ENCODE data around the gene SRP68. TPM values are rescaled to one million over a fixed set of nuclear protein-coding genes. Genes with fewer than 3 reads are reported as not detected.
A peak's percentile ranks its signal among the peaks of the same experiment; 100 is the strongest.

SRP68 gene
- total and polyA plus RNA-seq, 2 of the 4 experiments (the other 2 are of a cell fraction): 47.1 to 82.6 TPM

DNA sequence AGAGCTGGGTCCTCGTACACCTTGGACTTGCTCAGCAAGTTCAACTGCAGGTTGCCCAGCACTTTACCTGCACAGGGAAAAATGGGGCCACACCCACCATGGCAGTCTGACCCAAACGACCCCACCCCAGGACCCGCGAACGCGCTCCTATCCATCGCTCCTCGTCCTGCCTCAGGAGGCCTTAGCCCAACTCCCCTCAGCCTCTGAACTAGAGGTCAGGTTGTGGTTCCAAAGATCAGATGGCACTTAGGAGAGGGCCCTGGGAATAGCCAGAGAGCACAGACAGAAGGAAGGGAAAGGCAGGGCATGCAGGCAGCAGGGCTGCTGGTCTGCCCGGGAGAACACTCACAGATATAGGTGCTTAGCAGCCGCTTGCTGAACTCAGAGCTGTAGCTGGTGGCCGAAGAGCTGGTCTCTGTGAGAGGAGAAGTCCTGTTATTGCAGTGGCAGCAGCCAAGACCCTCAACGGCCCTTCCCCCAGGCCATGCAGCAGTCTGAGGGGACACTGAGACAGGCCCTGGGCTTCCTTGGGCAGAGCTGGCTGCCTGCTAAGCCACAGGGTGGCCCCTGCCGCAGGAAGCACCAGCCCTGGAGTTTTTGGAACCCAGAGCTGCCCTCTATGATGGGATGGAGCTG lies 13.5 kb upstream of the SRP68 start:
- H4K8ac ChIP-seq (ENCODE audit: low read depth in 2 of 2, low read length in 2 of 2): no peak overlapping the region
- H4K20me1 ChIP-seq (ENCODE audit: insufficient read depth, low read length): peaks cover 3% of the 10 kb centered on the region; the same call in 1 of the 2 replicates
- BruUV-seq (replicated peaks): no TSS peak
- H3K9me3 ChIP-seq (ENCODE audit: control insufficient read depth, insufficient read depth, low read length): no peaks in the 10 kb centered on the region
- no peak for TF ChIP-seq SMC3 (IDR thresholded peaks at IDR 0.05; ENCODE audit: low read depth, low read length)
- TF ChIP-seq BHLHE40 (IDR thresholded peaks at IDR 0.05; ENCODE audit: low read depth, low read length): no peak
- no peak for TF ChIP-seq MXI1 (IDR thresholded peaks at IDR 0.05; ENCODE audit: borderline replicate concordance, low read depth, low read length)
- TF ChIP-seq, protein P1, sequence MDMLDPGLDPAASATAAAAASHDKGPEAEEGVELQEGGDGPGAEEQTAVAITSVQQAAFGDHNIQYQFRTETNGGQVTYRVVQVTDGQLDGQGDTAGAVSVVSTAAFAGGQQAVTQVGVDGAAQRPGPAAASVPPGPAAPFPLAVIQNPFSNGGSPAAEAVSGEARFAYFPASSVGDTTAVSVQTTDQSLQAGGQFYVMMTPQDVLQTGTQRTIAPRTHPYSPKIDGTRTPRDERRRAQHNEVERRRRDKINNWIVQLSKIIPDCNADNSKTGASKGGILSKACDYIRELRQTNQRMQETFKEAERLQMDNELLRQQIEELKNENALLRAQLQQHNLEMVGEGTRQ (IDR thresholded peaks at IDR 0.05; ENCODE audit: low read depth, low read length): no peak
- TF ChIP-seq, protein P2, sequence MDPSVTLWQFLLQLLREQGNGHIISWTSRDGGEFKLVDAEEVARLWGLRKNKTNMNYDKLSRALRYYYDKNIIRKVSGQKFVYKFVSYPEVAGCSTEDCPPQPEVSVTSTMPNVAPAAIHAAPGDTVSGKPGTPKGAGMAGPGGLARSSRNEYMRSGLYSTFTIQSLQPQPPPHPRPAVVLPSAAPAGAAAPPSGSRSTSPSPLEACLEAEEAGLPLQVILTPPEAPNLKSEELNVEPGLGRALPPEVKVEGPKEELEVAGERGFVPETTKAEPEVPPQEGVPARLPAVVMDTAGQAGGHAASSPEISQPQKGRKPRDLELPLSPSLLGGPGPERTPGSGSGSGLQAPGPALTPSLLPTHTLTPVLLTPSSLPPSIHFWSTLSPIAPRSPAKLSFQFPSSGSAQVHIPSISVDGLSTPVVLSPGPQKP (IDR thresholded peaks at IDR 0.05; ENCODE audit: borderline replicate concordance, low read depth, low read length): no peak
- no peak for TF ChIP-seq MAFK (IDR thresholded peaks at IDR 0.05; ENCODE audit: low read depth, low read length)
- TF ChIP-seq FOS (IDR thresholded peaks at IDR 0.05; ENCODE audit: low read depth, low read length): no peak
- TF ChIP-seq MAZ (IDR thresholded peaks at IDR 0.05; ENCODE audit: borderline replicate concordance, low read depth, low read length): no peak
- H4K91ac ChIP-seq (ENCODE audit: insufficient read depth, low read depth, low read length): no peak overlapping the region
- H2AK9ac ChIP-seq (replicated peaks; ENCODE audit: low read depth, low read length, poor library complexity): peak overlapping the region; percentile 42
- ChIA-PET POLR2A (ENCODE audit: unreplicated experiment) (no interaction called here), CTCF (no interaction called here)
- H2AK5ac ChIP-seq (ENCODE audit: low read depth, low read length): no peak overlapping the region
- H2BK20ac ChIP-seq (ENCODE audit: low read depth, low read length): no peak overlapping the region
- no peak overlapping the region for H3K9ac ChIP-seq (ENCODE audit: low read depth, low read length)
- dilution Hi-C loops (cut with HindIII; ENCODE audit: low sequenced_read_pairs, unreplicated experiment): no loop called here
- H3K27ac ChIP-seq (ENCODE audit: insufficient read depth, low read length): no peak overlapping the region
- H3K36me3 ChIP-seq (ENCODE audit: control insufficient read depth, insufficient read depth, low read length): peaks cover 77% of the 10 kb centered on the region
- H3K79me1 ChIP-seq (ENCODE audit: low read depth in 1 of 2, low read length in 2 of 2): no peaks in the 10 kb centered on the region
- 100% methylated on average over 1 of the region's 13 CpGs; no CpG with 5 or more reads in 1 of the 2 experiments for WGBS, 2 experiments (ENCODE audit: extremely low coverage in 2 of 2, insufficient read length in 1 of 2)
- no peaks in the 10 kb centered on the region; the same call in 1 of the 2 replicates for H3K9me1 ChIP-seq (ENCODE audit: insufficient read depth, low read length)
- no peak overlapping the region for H3K4ac ChIP-seq (ENCODE audit: low read depth, low read length)
- no peak overlapping the region for H3K18ac ChIP-seq (ENCODE audit: low read depth, low read length)
- ATAC-seq (ENCODE audit: low read depth) (no peak), DNase-seq (no peak)
- no peaks in the 10 kb centered on the region for H3K27me3 ChIP-seq (ENCODE audit: control insufficient read depth, insufficient read depth, low read length)
- H3K4me1 ChIP-seq (ENCODE audit: control insufficient read depth, insufficient read depth, low read length): no peaks in the 10 kb centered on the region
- no peak overlapping the region for H2BK120ac ChIP-seq (ENCODE audit: low read depth, low read length)
- H2AFZ ChIP-seq (replicated peaks; ENCODE audit: low read length, poor library complexity): no peak overlapping the region
- no peak overlapping the region for H2BK5ac ChIP-seq (ENCODE audit: low read depth, low read length, poor library complexity, severe bottlenecking)
- intact Hi-C loops (cut with micrococcal nuclease): no loop called here
- no peak overlapping the region for H3K4me2 ChIP-seq (ENCODE audit: low read depth, low read length)
- no peak overlapping the region for H2BK15ac ChIP-seq (ENCODE audit: low read depth, low read length)
- no peak overlapping the region for H4K5ac ChIP-seq (ENCODE audit: low read depth, low read length)
- no peak overlapping the region for H3K14ac ChIP-seq (replicated peaks; ENCODE audit: low read depth, low read length)
- H3K56ac ChIP-seq (ENCODE audit: extremely low read depth, insufficient read depth, low read length): no peak overlapping the region
- H3K23ac ChIP-seq (ENCODE audit: low read depth, low read length): no peak overlapping the region
- in situ Hi-C loops (cut with MboI; ENCODE audit: low sequenced_read_pairs): no loop called here
- H3K4me3 ChIP-seq (ENCODE audit: insufficient read depth, low read depth, low read length): no peak overlapping the region

All from IMR-90 (cell line).